Measurements from ENCODE around the gene FUZ.
A peak's percentile ranks its signal among the peaks of the same experiment; 100 is the strongest.

FUZ gene

DNA sequence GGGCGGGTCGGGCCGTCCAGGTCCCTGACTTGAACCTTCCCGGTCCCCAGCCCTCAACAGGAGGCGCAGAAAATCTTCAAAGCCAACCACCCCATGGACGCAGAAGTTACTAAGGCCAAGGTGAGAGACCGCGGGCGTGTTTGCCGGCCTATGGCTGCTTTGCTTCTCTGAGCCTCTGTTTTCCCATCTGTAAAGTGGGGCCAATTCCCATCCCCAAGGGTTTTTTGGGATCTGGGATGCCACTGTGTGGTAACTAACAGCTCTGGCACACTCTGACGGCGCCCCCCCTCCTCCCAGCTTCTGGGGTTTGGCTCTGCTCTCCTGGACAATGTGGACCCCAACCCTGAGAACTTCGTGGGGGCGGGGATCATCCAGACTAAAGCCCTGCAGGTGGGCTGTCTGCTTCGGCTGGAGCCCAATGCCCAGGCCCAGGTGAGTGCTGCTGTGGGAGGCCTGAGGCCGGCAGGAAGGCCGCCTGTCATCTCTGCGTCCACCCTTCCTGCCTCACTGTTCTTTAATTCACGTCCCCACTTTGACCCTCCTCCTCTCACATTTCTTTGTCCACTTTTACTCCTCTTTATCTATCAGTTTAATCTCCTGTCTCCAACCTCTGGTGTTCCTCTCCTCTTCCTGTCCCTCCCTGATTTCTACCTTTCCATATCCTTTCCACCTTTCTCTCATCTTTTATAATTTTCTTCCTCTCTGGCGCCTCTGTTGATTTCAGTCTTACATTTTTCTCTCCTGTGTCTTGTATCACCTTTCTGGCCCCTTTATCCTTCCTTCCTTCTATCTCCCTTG is 7.1 kb downstream of the FUZ start:
- no peak for DNase-seq

DNA sequence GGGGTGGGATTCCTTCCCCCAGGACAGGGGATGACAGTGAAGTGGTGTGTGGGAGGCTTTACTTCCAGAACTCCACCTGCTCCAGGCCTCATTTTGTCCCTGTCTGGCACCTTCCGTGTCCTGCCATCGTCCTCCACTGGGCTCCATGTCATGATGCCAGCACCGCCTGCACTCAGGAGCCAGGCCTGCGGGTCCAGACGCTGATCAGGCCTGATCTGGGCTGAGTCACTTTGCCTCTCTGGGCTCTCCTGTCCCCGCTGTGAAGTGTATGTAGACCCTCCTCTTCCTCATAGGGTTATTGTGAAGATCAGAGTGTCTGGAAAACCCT is 9.6 kb downstream of the FUZ start:
- no peak for DNase-seq

DNA sequence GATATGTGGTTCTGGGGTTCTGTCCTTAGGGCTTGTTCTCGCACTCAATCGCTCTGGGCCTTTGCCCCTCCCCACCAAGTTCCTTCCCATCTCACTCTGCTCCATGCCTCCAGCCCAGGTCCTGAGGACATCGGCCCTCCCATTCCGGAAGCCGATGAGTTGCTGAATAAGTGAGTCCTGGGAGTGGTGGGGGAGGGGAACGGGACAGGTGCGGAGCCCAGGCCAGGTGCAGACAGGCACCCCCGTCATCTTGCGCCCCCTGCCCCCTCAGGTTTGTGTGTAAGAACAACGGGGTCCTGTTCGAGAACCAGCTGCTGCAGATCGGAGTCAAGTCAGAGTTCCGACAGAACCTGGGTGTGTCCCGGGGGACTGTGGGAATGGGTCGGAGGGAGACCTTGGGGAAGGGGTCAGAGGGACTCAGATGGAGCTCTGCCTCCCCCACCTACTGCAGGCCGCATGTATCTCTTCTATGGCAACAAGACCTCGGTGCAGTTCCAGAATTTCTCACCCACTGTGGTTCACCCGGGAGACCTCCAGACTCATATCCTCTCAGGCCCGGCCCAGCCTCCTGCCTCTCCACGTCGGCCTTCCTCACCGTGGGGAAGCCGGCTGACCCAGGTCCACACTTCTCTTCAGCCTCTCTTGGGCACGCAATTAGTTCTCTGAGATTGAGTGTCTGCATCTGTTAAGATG is 10.1 kb downstream of the FUZ start:
- no peak for DNase-seq

DNA sequence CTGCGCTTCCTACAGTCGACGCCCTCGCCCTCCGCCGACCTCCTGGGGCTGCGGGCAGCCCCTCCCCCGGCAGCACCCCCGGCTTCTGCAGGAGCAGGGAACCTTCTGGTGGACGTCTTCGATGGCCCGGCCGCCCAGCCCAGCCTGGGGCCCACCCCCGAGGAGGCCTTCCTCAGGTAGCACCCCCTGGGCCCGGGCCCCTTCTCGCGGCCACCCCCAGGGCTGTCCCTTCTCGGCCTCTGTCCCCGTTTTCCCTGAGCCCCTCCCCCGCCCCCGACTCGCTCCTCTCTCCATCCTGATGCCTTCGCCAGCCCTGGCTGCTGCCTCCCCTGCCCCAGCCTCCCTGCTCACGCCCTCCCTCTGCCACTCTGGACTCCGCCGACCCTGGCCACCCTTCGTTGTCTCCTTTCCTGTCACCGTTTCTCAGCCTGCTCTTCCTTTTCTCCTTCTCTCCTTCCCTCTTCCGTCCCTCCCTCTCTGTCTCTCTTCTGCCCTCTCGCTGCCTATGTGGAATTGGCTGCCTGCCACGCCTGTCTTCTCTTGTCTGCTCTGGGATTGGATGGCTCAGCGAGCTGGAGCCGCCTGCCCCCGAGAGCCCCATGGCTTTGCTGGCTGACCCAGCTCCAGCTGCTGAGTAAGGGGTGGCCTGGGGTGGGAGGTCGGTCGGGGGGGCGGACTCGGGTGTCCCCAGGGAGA is 11.0 kb downstream of the FUZ start:
- DNase-seq, result peak; percentile 59

DNA sequence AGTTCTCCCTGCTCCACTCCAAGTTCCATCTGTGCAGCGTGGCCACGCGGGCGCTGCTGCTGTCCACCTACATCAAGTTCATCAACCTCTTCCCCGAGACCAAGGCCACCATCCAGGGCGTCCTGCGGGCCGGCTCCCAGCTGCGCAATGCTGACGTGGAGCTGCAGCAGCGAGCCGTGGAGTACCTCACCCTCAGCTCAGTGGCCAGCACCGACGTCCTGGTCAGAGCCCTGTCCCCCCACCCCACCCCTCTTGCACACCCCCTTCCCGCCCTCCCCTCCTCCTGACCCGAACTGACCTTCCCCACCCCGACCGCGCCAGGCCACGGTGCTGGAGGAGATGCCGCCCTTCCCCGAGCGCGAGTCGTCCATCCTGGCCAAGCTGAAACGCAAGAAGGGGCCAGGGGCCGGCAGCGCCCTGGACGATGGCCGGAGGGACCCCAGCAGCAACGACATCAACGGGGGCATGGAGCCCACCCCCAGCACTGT is 11.6 kb downstream of the FUZ start:
- DNase-seq, result no peak

DNA sequence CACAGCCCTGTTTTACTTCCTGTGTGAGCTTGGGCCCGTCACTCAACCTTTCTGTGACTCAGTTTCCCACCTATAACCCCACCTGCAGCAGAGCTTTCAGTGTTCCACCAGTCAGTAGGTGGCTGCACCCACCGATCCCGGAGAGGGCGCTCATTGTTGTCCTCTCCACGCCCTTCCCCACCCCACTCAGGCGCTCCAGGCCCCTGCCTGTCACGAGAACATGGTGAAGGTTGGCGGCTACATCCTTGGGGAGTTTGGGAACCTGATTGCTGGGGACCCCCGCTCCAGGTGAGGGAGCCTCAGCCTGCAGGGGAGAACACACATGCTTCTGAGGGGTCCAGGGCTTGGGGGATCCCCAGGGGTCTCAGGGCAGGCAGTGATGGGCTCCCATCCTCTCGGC is 12.3 kb downstream of the FUZ start:
- no peak for DNase-seq

DNA sequence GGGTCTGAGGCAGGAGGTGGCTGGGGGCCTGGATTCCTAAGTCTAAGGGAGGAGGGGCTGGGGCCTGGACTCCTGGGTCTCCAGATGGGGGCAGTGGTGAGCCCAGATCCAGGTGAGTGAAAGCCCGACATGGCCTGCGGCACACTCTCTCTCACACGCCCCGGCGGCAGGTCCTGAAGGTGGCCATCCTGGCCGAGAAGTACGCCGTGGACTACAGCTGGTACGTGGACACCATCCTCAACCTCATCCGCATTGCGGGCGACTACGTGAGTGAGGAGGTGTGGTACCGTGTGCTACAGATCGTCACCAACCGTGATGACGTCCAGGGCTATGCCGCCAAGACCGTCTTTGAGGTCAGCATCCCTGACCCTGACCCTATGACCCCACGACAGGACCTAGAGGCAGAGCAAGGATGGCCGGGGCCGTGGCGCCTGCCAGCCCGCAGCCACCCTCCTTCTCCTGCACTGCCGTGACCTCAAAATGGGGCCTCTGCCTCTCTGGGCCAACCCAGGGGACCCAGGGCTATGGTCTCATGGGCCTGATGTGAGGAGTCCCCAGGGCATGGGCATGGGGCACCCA is 13.2 kb downstream of the FUZ start:
- peak; percentile 21 for DNase-seq

DNA sequence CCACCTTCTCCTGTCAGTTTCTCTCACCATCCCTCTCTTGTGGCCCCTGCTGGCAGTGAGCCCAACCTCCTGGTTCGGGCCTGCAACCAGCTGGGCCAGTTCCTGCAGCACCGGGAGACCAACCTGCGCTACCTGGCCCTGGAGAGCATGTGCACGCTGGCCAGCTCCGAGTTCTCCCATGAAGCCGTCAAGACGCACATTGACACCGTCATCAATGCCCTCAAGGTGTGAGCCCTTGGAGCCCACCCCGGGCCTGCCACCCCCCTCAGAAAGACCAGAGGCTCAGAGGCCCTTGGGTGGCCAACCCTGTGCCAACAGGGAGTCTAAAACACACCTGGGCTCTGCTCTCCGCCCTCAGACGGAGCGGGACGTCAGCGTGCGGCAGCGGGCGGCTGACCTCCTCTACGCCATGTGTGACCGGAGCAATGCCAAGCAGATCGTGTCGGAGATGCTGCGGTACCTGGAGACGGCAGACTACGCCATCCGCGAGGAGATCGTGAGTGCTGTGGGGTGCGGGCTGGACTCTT is 13.8 kb downstream of the FUZ start:
- DNase-seq, result no peak

DNA sequence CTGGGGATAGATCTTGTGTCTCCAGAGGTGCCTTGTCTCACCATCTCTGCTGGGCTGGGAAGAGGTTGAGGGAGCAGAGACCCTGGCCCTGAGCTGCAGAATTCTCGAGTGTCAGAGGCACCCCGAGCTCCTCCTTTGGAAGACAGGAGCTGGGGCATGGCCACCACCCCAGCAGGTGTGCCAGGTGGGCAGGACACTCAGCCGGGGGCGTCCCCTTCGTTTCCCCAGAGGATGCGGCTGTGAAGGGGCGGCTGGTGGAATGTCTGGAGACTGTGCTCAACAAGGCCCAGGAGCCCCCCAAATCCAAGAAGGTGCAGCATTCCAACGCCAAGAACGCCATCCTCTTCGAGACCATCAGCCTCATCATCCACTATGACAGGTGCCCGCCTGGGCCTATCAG is 14.5 kb downstream of the FUZ start:
- no peak for DNase-seq

DNA sequence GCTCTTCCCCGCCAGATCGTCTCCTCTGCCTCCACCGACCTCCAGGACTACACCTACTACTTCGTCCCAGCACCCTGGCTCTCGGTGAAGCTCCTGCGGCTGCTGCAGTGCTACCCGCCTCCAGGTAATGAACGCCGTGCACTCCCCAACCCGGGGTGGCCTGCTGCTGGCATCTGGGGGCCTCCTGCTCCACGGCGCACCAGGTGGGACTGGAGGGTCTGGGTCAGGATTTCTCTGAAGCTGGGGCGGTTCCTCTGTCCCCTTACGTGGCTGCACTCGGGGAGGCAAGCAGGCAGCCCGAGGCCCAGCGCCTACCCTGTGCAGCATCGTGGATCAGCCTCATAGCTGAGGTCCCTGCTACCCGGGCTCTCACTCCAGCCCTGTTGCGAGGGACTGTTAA is 17.5 kb downstream of the FUZ start:
- DNase-seq, result no peak

DNA sequence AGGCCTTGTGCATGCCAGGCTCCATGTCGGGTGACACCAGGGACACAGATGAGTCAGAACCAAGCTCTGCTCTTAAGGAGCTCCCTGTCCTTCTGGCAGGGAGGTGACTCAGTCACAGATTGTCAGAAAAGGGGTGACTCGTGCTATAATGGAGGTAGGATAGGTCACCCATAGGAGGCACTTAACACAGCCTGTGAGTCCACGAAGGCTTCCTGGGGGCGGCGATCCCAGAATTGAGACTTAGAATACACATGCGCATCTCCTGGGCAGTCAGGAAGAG is 19.6 kb downstream of the FUZ start:
- no peak for DNase-seq

DNA sequence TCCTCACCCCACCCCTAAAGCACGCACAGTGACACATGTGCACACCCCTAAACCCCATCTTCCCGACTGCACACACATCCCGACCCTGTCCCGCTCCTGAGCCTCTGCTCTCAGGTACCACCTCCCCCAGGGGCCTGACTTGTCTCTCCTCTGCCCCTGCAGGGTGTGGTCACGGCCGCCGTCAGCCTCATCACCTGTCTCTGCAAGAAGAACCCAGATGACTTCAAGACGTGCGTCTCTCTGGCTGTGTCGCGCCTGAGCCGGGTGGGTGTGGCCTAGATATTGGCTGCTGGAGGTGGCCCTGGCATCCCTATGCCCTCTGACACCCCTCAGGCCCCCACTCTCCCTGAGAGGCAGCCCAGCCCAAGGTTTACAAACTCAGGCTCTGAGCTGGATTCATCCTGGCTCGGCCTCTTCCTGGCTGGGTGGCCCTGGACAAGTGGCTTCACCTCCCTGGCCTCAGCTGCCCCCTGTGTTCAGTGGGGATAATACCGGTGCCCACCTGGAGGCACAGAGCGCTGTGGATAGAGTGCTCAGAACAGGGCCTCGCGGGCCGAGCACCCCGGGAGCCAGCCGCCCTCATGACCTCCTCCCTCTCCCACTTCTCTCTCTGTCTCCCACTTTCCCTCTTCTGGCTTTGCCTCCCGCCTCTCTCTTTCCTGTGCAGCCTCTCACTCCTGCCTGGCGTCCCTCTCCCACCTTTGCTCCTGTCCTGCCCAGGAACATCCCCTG is 20.1 kb downstream of the FUZ start:
- no peak for DNase-seq

DNA sequence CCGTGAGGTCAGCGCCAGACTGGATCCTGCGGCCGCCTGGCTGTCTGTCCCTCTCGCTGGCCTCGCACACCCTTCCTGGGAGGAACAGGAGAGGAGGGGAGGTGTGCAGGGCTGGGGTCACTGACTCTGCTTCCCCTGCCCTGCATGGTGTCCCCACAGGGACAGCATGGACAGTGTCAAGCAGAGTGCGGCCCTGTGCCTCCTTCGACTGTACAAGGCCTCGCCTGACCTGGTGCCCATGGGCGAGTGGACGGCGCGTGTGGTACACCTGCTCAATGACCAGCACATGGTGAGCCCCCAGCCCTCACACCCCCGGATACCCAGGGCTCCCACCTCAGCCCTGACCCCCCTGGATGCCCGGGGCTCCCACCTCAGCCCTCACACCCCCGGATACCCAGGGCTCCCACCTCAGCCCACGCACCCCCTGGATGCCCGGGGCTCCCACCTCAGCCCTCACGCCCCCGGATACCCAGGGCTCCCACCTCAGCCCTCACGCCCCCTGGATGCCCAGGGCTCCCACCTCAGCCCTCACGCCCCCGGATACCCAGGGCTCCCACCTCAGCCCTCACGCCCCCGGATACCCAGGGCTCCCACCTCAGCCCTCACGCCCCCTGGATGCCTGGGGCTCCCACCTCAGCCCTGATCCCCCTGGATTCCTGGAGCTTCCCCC is 21.2 kb downstream of the FUZ start:
- DNase-seq, result no peak

DNA sequence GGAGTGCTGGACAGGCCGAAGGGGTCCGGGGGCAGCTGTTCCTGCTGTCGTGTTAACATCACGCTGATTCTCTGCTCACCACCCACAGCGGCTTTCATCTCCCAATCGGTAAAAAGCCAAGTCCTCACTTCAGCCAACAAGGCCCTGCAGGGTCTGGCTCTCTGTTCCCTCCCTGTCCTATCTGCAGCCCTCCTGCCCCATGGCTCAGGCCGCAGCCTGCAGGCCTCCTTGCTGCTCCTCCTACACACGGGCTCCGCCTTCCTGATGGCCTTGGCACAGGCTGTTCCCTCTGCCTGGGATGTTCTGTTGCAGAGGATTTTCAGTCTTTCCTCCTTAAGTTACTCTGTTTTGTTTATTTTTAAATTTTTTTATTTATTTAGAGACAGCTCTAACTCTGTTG is 22.2 kb downstream of the FUZ start:
- no peak for DNase-seq

DNA sequence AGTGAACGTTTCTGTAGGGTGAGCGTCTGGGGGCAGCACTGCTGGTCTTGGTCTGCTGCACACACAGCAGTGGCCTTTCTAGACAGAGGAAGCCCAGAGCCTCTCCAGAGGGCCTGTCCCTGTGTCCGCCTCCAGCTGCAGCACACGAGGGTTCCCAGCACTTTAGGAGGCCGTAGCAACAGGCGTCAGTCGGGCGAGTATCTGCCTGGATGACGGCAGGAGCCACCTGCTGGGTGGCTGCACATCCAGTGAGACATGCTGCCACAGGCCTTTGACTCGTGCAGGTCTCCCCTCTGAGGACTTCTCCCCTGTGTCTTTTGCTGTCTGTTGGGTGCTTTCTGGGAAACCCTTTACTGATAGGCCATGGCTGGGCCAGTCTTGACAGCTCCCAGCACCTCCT is 24.2 kb downstream of the FUZ start:
- no peak for DNase-seq

DNA sequence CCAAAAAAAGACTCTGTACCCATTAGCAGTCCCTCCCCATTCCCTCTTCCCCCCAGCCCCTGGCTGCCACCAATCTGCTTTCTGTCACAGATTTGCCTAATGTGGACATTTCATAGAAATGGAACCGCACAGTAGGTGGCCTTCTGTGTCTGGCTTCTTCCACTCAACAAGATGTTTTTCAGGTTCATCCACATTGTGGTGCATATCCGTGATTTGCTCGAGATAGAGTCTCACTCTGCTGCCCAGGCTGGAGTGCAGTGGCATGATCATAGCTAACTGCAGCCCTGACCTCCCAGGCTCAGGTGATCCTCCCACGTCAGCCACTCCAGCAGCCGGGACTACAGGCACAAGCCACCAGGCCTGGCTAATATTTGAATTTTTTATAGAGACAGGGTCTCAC is 25.3 kb downstream of the FUZ start:
- DNase-seq, result no peak

DNA sequence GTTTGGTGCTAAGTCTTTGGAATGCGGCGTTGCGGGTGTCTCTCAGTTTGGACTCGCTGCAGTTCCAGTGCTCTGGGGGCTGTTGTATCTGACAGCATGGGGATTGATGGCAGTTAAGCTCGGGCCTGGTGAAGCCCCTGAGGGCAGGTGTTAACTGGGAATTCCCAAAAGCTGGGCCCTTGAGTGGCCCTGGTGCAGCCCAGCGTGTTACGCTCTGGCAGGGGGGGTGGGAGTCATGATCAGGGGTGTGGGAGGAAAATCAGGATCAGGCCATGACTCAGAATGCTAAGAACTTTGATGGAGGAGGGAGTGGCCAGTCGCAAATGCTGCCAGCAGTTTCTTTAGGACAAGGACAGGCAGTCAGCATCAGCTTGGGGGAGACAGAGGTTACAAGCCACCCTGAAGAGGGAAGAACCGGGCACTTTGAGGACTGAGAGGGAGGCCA is 26.7 kb downstream of the FUZ start:
- no peak for DNase-seq

DNA sequence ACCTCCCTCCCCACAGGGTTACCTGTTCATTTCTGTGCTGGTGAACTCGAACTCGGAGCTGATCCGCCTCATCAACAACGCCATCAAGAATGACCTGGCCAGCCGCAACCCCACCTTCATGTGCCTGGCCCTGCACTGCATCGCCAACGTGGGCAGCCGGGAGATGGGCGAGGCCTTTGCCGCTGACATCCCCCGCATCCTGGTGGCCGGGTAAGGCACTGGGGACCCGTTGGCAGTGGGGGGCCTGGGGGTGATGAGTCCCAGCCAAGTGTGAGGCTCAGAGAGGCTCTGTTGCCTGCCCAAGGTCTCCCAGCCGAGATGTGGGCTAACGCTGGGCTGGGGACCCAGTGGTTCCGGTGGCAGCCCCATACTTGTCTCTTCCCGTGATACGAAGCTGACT is 30.6 kb downstream of the FUZ start:
- no peak for DNase-seq

DNA sequence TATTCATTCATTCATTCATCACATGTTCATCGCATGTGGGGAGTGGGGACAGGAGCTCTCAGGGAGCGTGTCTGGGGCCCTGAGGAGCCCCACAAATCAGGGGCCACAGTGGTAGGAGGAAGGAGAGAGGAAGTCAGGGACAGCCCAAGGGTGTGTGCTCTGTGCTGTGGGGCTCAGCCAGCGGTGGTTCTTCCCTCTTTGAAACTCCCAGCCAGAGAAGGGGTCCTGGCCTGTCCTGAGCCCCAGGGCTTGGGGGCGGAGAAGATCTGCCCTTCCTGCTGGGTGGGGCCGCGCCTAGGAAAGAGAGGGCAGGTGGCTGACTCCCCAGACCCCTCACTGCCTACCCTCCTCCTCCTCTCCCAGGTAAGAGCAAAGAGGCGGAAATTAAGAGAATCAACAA is 31.7 kb downstream of the FUZ start:
- no peak for DNase-seq

DNA sequence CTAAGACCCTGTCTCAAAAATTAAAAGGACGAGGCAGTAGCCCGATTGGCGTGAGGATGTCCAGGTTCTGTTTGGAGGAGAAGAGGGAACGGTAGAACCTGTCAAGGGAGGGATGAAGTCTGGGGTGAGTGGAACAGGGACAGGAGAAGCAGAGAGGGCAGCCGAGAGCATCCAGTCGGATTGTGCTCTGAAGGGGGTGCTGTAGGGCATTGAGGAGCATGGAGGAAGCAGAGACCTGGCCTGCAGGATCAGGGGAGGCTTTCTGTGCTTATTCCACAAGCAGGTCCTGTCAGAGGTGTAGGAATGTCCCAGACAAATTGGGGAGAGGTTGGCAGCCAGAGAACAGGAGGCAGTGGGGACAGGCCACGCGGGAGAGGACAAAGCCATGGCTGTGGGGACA is 32.2 kb downstream of the FUZ start:
- DNase-seq, result no peak

DNA sequence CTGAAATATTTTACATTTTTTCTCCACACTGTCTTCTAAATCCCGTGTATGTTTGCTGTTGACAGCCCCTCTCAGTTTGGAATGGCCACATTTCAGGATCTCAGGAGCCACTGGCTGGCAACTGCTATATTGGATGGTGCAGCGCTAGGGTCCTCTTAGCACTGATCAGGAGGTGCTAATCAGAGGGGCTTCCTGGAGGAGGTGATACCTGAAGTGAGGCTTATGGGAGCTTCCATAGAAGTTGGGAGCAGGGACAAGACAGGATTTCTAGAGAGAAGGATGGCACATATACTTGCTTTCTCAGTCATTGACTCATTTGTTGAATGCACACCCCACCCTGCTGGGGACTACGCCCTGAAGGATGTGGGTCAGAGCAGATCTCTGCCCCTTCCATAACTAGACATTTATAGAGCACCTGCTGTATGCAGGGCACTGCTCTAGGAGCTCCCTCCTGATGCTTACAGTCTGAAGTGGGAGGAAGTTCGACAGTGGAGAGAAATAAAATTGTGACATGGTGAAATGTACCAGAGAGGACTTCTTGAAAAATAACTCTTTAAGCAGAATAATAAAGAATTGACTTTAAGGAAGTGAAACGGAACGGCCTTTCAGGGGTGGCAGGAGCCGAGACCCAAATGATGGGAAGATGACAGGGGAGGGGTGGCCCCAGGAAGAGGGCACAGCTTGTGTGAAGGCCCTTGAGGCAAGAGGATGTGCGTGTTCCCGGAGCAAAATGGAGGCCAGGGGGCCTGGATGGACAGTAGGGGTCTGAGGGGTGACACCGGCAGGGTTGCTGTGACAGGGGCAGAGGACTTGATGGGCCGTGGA is 33.1 kb downstream of the FUZ start:
- DNase-seq, result no peak

DNA sequence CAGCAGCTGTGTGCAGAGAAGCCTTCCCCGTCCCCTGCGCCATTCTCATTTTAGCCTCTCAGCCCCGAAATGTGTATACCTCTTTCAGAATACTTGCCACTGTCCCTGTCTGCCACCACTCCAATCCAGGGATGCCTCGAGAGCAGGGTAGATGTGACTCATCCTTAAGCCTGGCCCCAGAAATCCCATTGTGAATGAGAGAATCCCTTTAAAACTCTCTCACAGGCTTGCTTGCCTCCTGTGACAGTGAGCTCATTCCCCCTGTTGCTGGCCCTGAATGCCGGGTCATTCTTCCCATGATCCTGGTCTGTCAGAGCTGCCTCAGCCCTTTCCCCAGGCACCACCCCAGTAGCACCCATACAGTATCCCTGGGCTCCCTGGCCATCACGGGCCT is 36.7 kb downstream of the FUZ start:
- no peak for DNase-seq

Data from hematopoietic multipotent progenitor cell treated with erythropoietin and hydrocortisone succinate and interleukin-3 and kit ligand, for 6 days (in vitro differentiated cells).